COLO668 (cell line): Measurements from ENCODE around the gene SYCP2L.

Experiments
- DNase-seq: peaks from one replicate; lab custom pipeline; 2025; ENCODE audit not compliant: unreplicated experiment; lab: John Stamatoyannopoulos, UW

SYCP2L gene

GRCh38 chr6:11006061-11006460 is 119.2 kb downstream of the SYCP2L start:
- no peak for DNase-seq

GRCh38 chr6:11007715-11008608 is 121.1 kb downstream of the SYCP2L start:
- no peak for DNase-seq

GRCh38 chr6:11008821-11009220 is 122.0 kb downstream of the SYCP2L start:
- no peak for DNase-seq

GRCh38 chr6:11009353-11009752 is 122.5 kb downstream of the SYCP2L start:
- no peak for DNase-seq

GRCh38 chr6:11011787-11012234 is 125.0 kb downstream of the SYCP2L start:
- DNase-seq, result no peak

GRCh38 chr6:11012295-11012754 is 125.5 kb downstream of the SYCP2L start:
- no peak for DNase-seq

- no peak for DNase-seq
These were observed 126.3 kb downstream of the SYCP2L start for GRCh38 chr6:11012976-11013720.

GRCh38 chr6:11013721-11014070 is 126.8 kb downstream of the SYCP2L start:
- no peak for DNase-seq

- DNase-seq, result no peak
These were observed 128.2 kb downstream of the SYCP2L start for GRCh38 chr6:11015102-11015501.

GRCh38 chr6:11016452-11016851 is 129.6 kb downstream of the SYCP2L start:
- no peak for DNase-seq

- no peak for DNase-seq
These were observed 130.2 kb downstream of the SYCP2L start for GRCh38 chr6:11017090-11017489.

- DNase-seq, result no peak
These were observed 131.4 kb downstream of the SYCP2L start for GRCh38 chr6:11018225-11018624.

GRCh38 chr6:11021003-11021402 is 134.2 kb downstream of the SYCP2L start:
- DNase-seq, result no peak

GRCh38 chr6:11021714-11022113 is 134.9 kb downstream of the SYCP2L start:
- no peak for DNase-seq

- DNase-seq, result no peak
These were observed 136.2 kb downstream of the SYCP2L start for GRCh38 chr6:11023032-11023431.
